ENCODE data around the gene RET. TPM values are rescaled to one million over a fixed set of nuclear protein-coding genes. Genes with fewer than 3 reads are reported as not detected.

Gene RET
- total RNA-seq, 1 experiment from 2014 or later: not detected

DNA sequence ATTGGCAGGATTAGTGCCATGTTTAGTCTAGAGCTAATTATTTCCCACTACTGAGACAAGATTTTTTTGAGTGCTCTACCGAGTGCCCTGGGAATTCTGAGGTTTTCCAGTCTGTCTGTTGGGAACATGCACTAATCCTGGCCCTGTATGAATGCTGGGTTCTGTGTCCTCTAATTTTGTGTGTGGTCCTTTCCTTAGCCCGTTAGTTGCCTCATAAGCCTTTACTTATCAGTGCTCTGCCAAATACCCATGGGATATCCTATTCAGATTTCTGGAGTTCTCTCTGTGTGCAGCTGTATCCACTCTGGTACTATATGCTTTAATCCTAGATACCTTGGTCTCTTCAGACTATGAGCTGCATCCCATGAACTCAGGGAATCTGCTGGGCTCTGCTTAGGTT is 74.5 kb downstream of the RET start:
- no peak for DNase-seq (ENCODE audit: low read depth in 1 of 2, low spot score in 2 of 2)
- Histone ChIP-seq H3K4me3 (no peak overlapping the region), H3K4me1 (replicated peaks) (no peaks in the 10 kb centered on the region), H3K36me3 (no peaks in the 10 kb centered on the region), H3K27me3 (replicated peaks) (no peaks in the 10 kb centered on the region), H3K9me3 (replicated peaks) (no peaks in the 10 kb centered on the region), H3K27ac (no peak overlapping the region)

DNA sequence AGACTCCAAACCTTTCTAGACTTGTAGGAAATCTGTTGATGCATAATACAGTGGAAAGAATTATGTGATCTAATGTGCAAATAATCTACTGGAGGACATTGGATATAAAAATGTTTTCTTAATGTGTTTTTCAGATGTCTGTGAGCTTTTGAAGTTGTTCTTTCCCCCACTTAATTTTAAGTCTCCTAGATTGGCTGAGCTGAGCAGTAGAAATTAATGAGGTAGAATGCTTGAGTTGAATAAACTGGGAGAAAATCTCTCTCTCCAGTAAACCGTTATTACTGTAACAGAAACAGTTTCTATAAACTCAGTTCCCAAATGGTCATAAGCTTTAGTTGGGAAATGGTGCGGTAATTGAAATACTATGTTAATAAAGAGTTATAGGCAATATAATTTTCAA is 77.0 kb downstream of the RET start:
- no peaks in the 10 kb centered on the region for H3K4me1 ChIP-seq (replicated peaks)
- no peaks in the 10 kb centered on the region for H3K9me3 ChIP-seq (replicated peaks)
- no peak for DNase-seq (ENCODE audit: low read depth in 1 of 2, low spot score in 2 of 2)
- H3K27ac ChIP-seq: no peak overlapping the region
- H3K4me3 ChIP-seq: no peak overlapping the region
- no peaks in the 10 kb centered on the region for H3K36me3 ChIP-seq
- H3K27me3 ChIP-seq (replicated peaks): no peaks in the 10 kb centered on the region

DNA sequence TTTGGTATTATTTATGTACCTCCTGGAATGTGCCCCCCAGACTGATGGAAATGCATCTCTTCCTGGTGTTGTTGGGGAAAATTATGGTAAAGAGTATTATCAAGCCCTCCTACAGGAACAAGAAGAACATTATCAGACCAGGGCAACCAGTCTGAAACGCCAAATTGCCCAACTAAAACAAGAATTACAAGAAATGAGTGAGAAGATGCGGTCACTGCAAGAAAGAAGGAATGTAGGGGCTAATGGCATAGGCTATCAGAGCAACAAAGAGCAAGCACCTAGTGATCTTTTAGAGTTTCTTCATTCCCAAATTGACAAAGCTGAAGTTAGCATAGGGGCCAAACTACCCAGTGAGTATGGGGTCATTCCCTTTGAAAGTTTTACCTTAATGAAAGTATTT is 78.4 kb downstream of the RET start:
- Histone ChIP-seq H3K36me3 (no peaks in the 10 kb centered on the region), H3K27me3 (replicated peaks) (no peaks in the 10 kb centered on the region), H3K4me1 (replicated peaks) (no peaks in the 10 kb centered on the region), H3K4me3 (no peak overlapping the region), H3K9me3 (replicated peaks) (no peaks in the 10 kb centered on the region), H3K27ac (no peak overlapping the region)
- no peak for DNase-seq (ENCODE audit: low read depth in 1 of 2, low spot score in 2 of 2)

DNA sequence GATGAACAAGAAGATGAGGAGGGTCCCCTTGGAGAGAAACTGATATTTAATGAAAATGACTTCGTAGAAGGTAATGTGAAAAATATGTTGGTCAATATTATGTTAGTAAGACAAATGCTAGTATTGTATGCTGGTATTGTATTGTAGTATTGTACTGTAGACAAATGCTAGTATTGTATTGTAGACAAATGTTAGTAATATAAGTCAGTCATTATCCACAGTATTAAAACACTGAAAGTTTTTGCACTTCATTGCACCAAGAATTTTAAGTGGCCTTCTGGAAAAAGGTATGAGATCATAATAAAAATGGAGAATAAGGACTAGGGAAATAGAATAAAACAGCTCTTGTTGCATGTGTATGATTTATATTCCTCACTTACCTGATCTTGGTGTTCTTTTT is 78.9 kb downstream of the RET start:
- H3K4me3 ChIP-seq: no peak overlapping the region
- no peaks in the 10 kb centered on the region for H3K36me3 ChIP-seq
- H3K4me1 ChIP-seq (replicated peaks): no peaks in the 10 kb centered on the region
- no peaks in the 10 kb centered on the region for H3K9me3 ChIP-seq (replicated peaks)
- H3K27me3 ChIP-seq (replicated peaks): no peaks in the 10 kb centered on the region
- DNase-seq (ENCODE audit: low read depth in 1 of 2, low spot score in 2 of 2): no peak
- no peak overlapping the region for H3K27ac ChIP-seq

DNA sequence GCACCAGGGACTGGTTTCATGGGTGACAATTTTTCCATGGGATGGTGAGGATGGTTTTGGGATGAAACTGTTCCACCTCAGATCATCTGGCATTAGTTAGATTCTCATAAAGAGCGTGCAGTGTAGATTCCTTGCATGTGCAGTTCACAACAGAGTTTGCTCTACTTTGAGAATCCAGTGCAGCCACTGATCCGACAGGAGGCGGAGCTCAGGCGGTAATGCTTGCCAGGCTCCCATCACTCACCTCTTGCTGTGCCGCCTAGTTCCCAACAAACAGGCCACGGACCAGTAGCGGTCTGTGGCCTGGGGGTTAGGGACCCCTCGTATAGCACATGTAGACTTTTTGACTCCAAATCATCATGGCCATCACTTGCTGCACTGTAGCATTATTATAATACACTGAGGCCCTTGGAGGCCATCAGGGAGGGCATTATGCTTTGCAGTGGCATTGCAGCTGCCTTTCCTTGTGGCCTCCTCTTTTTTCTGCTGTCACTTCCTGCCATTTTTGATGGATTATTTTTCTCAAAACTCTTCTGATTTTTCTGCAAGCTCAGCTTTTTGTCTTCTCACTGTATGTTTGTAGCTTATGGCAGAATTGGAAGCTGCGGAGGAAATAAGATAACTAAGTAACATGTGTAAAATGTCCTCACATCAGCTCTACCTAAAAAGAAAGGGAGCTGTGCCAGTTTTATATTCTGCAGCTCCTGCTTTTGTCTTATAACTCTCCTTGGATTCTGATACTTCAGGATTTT is 79.9 kb downstream of the RET start:
- Histone ChIP-seq H3K27ac (no peak overlapping the region), H3K27me3 (replicated peaks) (no peaks in the 10 kb centered on the region), H3K4me3 (no peak overlapping the region), H3K9me3 (replicated peaks) (no peaks in the 10 kb centered on the region), H3K4me1 (replicated peaks) (no peaks in the 10 kb centered on the region), H3K36me3 (peaks cover 3% of the 10 kb centered on the region)
- no peak for DNase-seq (ENCODE audit: low read depth in 1 of 2, low spot score in 2 of 2)

DNA sequence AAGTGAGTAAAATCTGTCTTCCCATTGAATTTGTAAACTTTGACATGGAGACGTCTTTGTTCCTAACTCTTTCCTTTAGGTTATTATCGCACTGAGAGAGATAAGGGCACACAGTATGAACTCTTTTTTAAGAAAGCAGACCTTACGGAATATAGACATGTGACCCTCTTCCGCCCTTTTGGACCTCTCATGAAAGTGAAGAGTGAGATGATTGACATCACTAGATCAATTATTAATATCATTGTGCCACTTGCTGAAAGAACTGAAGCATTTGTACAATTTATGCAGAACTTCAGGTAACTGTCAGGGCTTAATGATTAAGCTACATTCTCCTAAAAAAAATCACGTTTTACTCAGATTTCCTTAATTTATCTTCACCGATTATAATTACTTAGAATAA is 81.8 kb downstream of the RET start:
- Histone ChIP-seq H3K27me3 (replicated peaks) (no peaks in the 10 kb centered on the region), H3K4me1 (replicated peaks) (no peaks in the 10 kb centered on the region), H3K4me3 (no peak overlapping the region), H3K27ac (no peak overlapping the region), H3K9me3 (replicated peaks) (no peaks in the 10 kb centered on the region), H3K36me3 (peaks cover 8% of the 10 kb centered on the region)
- DNase-seq (ENCODE audit: low read depth in 1 of 2, low spot score in 2 of 2): no peak

DNA sequence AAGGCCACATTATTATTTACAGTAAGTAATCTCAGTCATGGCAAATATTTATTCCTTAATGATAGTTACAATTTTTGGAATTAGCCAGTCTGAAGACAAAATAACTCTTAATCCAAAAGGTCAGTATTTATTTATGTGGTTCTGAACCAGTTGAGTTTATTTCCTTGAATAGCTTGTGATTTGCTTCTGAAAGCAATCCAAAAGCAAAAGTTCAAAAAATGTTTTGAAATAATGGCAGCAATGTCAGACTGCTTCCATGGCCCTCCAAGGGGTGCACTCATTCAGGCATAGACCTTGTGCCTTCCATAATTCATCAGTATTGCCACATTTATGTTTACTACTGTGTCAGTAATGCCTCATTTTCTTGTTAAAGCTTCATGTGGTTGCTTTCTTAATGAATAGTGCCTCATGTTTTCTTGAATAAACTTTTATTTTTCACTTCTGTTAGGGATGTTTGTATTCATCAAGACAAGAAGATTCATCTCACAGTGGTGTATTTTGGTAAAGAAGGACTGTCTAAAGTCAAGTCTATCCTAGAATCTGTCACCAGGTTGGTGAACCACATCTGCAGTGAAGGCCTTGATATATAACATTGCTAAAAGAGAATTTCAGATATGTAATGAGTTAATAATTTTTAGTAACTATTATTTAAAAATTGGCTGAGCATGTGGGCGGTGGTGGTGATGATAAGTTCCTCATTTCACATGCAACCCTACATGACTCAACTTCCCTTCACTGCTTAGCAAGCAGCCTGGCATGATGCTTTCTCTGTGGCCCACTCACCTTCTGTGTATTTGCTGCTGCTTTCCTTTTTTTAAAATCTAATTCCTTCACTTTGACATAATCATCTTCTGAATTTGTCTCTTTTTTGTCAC is 83.4 kb downstream of the RET start:
- Histone ChIP-seq H3K36me3 (peaks cover 8% of the 10 kb centered on the region), H3K27ac (no peak overlapping the region), H3K4me1 (replicated peaks) (no peaks in the 10 kb centered on the region), H3K4me3 (no peak overlapping the region), H3K27me3 (replicated peaks) (no peaks in the 10 kb centered on the region), H3K9me3 (replicated peaks) (no peaks in the 10 kb centered on the region)
- DNase-seq (ENCODE audit: low read depth in 1 of 2, low spot score in 2 of 2): no peak

DNA sequence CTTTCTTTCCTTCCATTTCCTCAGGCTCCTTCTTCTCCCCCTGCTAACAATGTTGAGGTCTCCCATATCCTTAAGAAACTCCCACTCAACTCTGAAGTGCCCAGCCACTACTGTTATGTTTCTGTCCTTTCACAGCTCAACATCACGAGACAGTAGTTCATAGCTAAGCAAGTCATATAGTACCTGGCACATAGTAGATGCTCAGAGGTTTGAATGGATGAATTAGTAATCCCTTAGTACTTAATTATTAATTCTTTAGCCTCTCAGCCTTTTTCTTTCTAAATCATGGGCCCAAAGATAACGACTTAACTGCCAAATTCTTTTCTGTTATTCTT is 84.0 kb downstream of the RET start:
- H3K27ac ChIP-seq: no peak overlapping the region
- no peaks in the 10 kb centered on the region for H3K9me3 ChIP-seq (replicated peaks)
- no peak overlapping the region for H3K4me3 ChIP-seq
- no peak for DNase-seq (ENCODE audit: low read depth in 1 of 2, low spot score in 2 of 2)
- no peaks in the 10 kb centered on the region for H3K27me3 ChIP-seq (replicated peaks)
- peaks cover 8% of the 10 kb centered on the region for H3K36me3 ChIP-seq
- no peaks in the 10 kb centered on the region for H3K4me1 ChIP-seq (replicated peaks)

DNA sequence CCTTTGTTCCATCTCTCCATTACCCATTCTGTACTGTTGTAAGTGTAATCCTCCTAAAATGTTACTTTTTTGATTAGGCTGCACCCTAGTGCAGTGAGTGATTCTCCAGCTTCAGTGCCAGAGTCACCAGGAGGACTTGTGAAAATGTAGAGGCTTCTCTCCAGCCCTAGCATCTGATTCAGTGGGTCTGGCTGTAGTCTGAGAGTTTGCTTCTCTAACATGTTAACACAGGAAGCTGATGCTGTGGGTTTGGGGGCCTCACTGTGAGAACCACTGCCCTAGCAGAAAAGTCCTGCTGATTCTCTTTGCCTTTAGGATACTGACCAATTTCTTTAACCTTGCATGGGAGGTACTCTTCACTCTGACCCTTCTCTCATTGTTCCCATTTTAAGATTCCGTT is 85.7 kb downstream of the RET start:
- peaks cover 8% of the 10 kb centered on the region for H3K36me3 ChIP-seq
- no peak overlapping the region for H3K27ac ChIP-seq
- no peak for DNase-seq (ENCODE audit: low read depth in 1 of 2, low spot score in 2 of 2)
- no peaks in the 10 kb centered on the region for H3K9me3 ChIP-seq (replicated peaks)
- no peaks in the 10 kb centered on the region for H3K27me3 ChIP-seq (replicated peaks)
- H3K4me1 ChIP-seq (replicated peaks): no peaks in the 10 kb centered on the region
- no peak overlapping the region for H3K4me3 ChIP-seq

DNA sequence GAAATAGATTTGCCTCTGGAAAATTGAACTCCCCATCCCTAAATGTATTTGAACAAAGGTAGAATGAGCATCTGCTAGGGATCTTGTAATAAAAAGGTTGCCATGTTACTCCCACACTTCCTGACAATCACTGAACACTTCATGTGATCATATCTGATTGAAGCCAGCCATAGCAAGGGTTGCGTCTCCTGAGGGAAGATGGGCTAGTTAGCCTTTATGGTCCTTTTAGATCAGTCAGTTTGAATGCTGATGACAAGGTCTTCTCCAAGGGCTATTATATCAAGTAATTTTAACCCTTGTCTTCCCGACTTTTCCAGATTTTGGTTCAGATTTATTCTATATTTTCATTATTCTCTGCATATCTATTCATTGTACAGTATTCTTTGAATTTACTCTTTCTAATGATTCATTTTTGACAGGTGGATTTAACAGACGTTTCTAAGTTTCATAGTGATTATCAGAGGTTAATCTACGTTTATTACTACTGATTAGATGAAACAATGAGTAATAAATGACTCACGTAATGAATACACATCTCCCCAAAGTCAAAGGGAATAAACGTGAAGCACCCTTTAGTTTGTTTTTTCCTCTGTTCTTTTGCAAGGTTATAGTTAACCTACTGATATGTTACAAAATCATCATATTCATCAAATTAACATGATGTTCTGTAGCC is 89.5 kb downstream of the RET start:
- H3K27ac ChIP-seq: no peak overlapping the region
- peaks cover 9% of the 10 kb centered on the region for H3K36me3 ChIP-seq
- no peak overlapping the region for H3K4me3 ChIP-seq
- no peaks in the 10 kb centered on the region for H3K27me3 ChIP-seq (replicated peaks)
- no peak for DNase-seq (ENCODE audit: low read depth in 1 of 2, low spot score in 2 of 2)
- no peaks in the 10 kb centered on the region for H3K4me1 ChIP-seq (replicated peaks)
- no peaks in the 10 kb centered on the region for H3K9me3 ChIP-seq (replicated peaks)

DNA sequence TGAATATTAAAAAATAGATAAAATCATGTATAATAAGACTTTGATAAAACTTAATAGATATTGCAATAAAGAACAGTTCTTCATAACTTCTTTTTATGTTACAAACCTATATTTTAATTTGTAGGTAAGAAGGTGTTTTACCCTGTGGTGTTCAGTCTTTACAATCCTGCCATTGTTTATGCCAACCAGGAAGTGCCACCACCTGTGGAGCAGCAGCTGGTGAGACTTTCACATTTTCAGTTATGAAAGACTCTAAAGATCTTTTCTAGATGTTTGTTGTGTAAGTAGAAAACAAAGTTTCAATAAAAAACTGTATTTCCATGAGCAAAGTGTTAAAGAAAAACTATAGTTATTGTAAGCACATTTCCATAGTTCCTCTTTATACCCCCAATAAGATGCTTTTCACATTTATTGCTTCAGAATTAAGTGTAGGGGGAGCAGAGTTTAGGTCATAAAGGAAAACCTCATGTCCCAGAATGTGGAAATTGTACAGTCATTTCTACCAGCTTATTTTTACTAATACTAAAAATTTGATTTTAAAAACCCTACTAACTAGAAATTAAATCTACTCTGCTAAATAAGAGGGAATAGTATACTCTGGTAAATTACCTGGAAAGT is 90.1 kb downstream of the RET start:
- DNase-seq (ENCODE audit: low read depth in 1 of 2, low spot score in 2 of 2): no peak
- Histone ChIP-seq H3K36me3 (peaks cover 8% of the 10 kb centered on the region), H3K4me3 (no peak overlapping the region), H3K27me3 (replicated peaks) (no peaks in the 10 kb centered on the region), H3K9me3 (replicated peaks) (no peaks in the 10 kb centered on the region), H3K4me1 (replicated peaks) (no peaks in the 10 kb centered on the region), H3K27ac (no peak overlapping the region)

DNA sequence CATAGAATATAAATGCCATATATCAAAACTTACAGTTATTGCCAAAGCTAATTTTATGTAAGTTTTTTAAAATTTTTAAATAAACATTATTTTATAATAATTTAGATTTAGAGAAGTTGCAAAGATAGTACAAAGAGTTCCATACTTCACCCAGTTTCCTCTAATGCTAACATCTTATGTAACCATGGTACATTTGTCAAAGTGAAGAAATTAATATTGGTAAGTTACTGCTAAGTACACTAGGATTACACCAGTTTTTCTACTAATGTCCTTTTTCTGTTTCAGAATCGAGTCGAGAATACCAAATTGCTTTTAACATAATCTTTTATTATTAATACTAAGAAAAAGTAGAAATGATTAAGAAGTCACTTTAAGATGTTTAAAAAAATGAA is 90.6 kb downstream of the RET start:
- H3K36me3 ChIP-seq: peaks cover 8% of the 10 kb centered on the region
- H3K9me3 ChIP-seq (replicated peaks): no peaks in the 10 kb centered on the region
- H3K4me3 ChIP-seq: no peak overlapping the region
- no peaks in the 10 kb centered on the region for H3K4me1 ChIP-seq (replicated peaks)
- DNase-seq (ENCODE audit: low read depth in 1 of 2, low spot score in 2 of 2): no peak
- H3K27me3 ChIP-seq (replicated peaks): no peaks in the 10 kb centered on the region
- no peak overlapping the region for H3K27ac ChIP-seq

DNA sequence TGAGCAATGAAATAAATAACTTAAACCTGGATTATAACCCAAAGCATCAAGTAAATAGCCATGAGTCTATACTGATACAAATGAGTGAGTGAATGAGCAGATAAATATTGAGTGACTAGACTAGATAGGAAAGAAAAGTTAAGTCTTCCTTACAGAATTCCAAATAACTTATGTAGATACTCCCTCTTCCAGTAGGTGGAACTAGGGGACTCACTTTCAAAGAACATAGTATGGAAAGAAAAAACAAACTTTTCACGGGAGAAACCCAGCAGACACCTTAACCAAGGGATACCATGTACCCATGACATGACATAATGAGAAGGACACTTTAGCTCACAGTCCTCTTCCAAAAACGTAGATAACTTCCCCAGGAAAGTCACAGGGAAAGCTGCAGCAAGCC is 93.6 kb downstream of the RET start:
- Histone ChIP-seq H3K4me1 (replicated peaks) (no peaks in the 10 kb centered on the region), H3K4me3 (no peak overlapping the region), H3K27me3 (replicated peaks) (no peaks in the 10 kb centered on the region), H3K27ac (no peak overlapping the region), H3K9me3 (replicated peaks) (no peaks in the 10 kb centered on the region), H3K36me3 (0 out of 2 replicates have a peak, but pooled peaks cover 2% of the 10 kb centered on the region)
- DNase-seq (ENCODE audit: low read depth in 1 of 2, low spot score in 2 of 2): no peak

DNA sequence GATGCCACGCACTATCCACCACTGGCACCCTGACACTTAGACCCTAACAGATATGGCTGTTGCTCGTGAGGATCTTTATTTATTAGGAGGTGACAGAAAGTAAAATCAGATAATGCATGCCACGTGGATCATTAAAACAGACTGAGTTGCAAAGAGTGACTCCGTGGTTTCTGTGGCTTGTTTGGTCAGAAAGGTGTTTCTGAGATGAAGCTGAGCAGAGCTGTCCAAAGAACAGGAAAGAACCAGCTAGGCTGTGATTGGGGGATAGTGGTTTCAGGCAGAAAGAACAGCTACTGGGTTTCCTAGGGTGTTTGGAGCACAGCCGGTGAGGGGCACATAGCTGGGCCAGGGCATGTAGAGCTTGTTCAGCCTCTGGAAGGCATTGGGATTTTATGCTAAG is 95.8 kb downstream of the RET start:
- Histone ChIP-seq H3K9me3 (replicated peaks) (no peaks in the 10 kb centered on the region), H3K36me3 (peaks cover 15% of the 10 kb centered on the region), H3K4me1 (replicated peaks) (no peaks in the 10 kb centered on the region), H3K4me3 (no peak overlapping the region), H3K27me3 (replicated peaks) (no peaks in the 10 kb centered on the region), H3K27ac (no peak overlapping the region)
- DNase-seq (ENCODE audit: low read depth in 1 of 2, low spot score in 2 of 2): no peak

Data from SJSA1 (cell line).